ENCODE data around the gene TSC22D4.

- TF ChIP-seq CTCF (IDR thresholded peaks at IDR 0.05) (no peak), POLR2A (IDR thresholded peaks at IDR 0.05) (no peak)
These were observed 10.1 kb upstream of the TSC22D4 start for GRCh38 chr7:100489121-100489520.

Data from lower leg skin (tissue), 3 donors.